Mammary epithelial cell (primary cell): ENCODE data around the gene MALSU1.

Experiments
- CTCF ChIP-seq, 2 donors: IDR thresholded peaks in 1 of 2; conservative IDR thresholded peaks in 1 of 2; 2 replicates each; pipeline ENCODE4 v1.5.1; 2011 to 2012; ENCODE audit warnings: inconsistent platforms in 2 of 2, low read length in 2 of 2, mild to moderate bottlenecking in 2 of 2, control low read depth in 1 of 2, low read depth in 1 of 2; ENCODE audit not compliant: insufficient read depth in 1 of 2; ENCODE audit errors: extremely low read depth in 1 of 2
- EZH2 ChIP-seq: IDR thresholded peaks from 2 replicates; pipeline ENCODE4 v1.6.1; 2012; ENCODE audit warnings: low read length, inconsistent platforms, borderline replicate concordance

GRCh38 chr7:23308754-23309153 lies 9.6 kb downstream of the MALSU1 start:
- no peak for TF ChIP-seq CTCF (conservative IDR thresholded peaks at IDR 0.05 in 1 of 2, IDR thresholded peaks at IDR 0.05 in 1 of 2; ENCODE audit: extremely low read depth in 1 of 2, insufficient read depth in 1 of 2, low read depth in 1 of 2, low read length in 2 of 2)
- no peak for TF ChIP-seq EZH2
